Stimulated activated CD8-positive, alpha-beta memory T cell treated with anti-CD3 and anti-CD28 coated beads, Interleukin-15, amount 100 ng/mL, for 1 hour (primary cell): ENCODE measurements around the gene UNC5CL.
A peak's percentile ranks its signal among the peaks of the same experiment; 100 is the strongest.
"Not testable (repeated sequence)": the region's sequence is repeated elsewhere in the genome, so short reads cannot be mapped to it uniquely, and the experiment has no call there.

Experiments
- DNase-seq: peaks from one replicate; pipeline ENCODE4 v3.0.0-alpha.2; 2020; ENCODE audit warnings: low read depth

The UNC5CL gene

DNA sequence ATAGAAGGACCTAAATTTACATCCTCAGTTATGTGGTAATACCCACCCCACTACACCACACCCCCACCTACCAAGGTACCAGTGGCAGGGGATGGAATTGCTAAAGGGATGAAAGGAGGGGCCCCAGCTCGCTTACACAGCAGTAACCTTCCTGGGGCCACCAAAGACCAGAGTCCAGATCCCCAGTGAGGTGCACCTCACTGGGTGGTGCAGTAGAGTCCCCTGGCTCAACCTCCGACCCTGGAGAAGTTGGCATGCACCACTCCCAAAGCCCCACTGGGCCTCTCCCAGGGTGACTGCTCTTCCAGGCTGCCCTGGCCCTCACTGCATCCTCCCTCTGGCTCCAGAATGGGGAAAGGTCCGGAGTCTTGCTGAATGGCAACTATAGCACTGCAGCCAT lies 816 bp downstream of the UNC5CL start:
- no peak for DNase-seq

- DNase-seq = no peak
These were observed 1.7 kb downstream of the UNC5CL start for GRCh38 chr6:41037107-41037900.

DNA sequence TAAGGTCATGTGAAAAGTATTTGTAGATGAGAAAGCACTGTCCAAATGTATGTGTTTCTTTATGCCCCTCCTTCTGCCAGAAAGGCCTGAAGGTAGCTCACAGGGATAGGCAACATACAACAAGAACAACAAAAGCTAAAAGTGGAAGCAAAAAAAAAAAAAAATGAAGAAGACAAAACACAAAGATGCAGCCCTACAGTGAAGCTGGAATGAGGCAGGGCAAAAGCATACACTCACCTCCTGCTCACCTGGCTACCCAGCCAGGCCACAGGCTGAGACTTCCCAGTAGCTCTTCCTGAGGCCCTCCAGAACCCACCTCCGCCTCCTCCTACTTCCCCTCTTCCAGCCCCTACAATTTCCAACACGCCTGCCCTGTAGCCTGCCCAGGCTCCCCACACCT lies 2.4 kb downstream of the UNC5CL start:
- no peak for DNase-seq

DNA sequence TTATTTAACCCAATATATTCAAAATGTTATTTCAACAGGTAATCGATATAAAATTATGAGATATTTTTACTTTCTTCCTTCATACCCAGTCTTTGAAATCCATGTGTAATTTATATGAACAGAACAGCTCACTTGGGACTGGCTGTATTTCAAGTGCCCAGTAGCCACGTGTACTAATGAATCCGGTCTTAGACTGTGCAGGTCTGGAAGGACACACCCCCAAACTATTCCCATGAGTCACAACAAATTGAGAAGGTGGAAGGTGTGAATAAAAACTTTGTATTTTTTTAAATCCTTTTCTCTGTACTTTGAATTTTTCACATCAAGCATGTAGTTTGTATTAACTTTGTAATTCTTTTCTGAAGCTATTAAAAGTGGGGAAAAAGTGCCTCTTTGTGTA lies 2.8 kb downstream of the UNC5CL start:
- DNase-seq = no peak

- no peak for DNase-seq
These were observed 5.2 kb downstream of the UNC5CL start for GRCh38 chr6:41033776-41034175.

GRCh38 chr6:41032830-41033229 lies 6.2 kb downstream of the UNC5CL start:
- no peak for DNase-seq

- no peak for DNase-seq
These were observed 10.2 kb downstream of the UNC5CL start for GRCh38 chr6:41028561-41029412.

GRCh38 chr6:41027799-41028560 lies 11.0 kb downstream of the UNC5CL start:
- DNase-seq = peak; percentile 41

DNA sequence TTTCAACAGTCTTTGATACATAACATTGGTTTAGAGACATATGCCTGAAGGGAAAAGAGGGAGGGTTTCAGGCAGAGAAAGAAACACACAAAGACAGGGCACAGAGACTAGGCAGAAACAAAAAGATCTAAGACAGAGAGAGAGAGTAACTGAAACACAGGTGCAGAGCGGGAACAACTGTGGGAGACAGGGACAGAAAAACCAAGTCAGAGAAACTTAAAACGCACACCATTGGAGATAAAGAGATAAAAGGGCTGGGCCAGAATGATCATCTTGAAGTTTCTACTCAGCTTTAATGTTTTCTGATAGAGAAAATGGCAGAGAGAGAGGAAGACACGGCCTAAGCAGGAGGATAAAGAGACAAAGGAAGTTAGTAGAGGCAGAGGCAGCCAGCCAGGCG lies 11.8 kb downstream of the UNC5CL start:
- DNase-seq = no peak

DNA sequence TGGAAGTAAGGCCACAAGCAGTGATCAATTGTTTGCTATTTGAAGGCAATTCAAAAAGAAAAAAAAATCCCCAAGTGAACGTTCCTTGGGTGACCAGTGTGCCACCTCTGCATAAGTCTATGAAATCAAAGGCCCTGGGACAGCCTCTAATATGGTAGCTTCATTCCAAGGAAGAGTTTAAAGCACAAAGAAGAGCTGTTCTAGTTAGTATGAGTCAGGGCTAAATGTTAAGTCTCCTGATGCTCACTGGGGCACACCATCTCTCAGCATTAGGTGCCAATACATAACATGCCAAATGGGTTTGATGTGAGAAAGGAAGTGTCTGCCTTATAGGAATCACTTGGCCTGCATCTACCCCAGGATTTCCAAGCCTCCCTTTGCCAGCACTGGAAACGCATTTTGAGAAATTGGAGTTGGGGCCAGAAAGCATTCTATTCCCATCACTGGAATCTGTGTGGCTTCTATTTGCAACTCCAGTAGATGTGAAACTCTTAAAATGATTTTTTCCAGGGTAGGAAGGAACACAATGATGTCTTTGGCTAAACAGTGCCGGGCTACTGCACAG lies 13.0 kb downstream of the UNC5CL start:
- no peak for DNase-seq

GRCh38 chr6:41023114-41023513 lies 15.9 kb downstream of the UNC5CL start:
- DNase-seq = no peak

- DNase-seq = no peak
These were observed 16.7 kb downstream of the UNC5CL start for GRCh38 chr6:41022294-41022693.

GRCh38 chr6:41021832-41022231 lies 17.2 kb downstream of the UNC5CL start:
- DNase-seq = no peak

- no peak for DNase-seq
These were observed 21.4 kb downstream of the UNC5CL start for GRCh38 chr6:41017663-41018062.

GRCh38 chr6:41015860-41016259 lies 23.2 kb downstream of the UNC5CL start:
- not testable (repeated sequence) for DNase-seq

- DNase-seq = no peak
These were observed 24.2 kb downstream of the UNC5CL start for GRCh38 chr6:41014780-41015179.

DNA sequence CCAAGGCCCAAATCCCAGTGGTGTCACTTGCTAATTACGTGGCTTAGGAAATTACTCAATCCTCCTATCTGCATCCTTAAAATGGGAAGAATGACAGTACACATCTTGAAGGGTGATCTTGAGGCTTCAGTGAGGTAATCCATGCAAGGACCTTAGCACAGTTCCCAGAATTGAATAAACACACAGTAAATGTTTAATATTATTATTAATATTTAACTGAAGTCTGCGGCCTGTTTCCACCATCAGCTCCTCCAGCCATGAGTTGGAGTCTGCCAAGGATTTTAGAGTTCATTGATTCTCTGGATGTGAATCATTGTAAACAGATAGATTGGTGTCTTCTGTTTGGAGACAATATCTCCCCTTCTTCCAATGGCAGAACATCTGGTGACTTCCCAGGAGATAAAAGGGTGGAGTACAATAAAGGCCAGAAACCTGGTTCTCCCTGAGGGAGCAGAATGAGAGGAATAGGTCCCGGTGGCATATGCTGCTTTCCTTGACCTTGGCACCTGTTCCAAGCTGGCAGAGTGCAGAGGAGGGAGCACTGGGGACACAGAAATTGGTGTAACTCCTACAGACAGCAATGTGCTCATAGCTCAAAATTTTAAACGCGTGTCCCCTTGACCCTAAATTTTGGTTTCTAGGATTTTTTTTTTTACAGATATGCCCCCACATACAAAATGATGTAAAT lies 25.4 kb downstream of the UNC5CL start:
- DNase-seq = no peak

DNA sequence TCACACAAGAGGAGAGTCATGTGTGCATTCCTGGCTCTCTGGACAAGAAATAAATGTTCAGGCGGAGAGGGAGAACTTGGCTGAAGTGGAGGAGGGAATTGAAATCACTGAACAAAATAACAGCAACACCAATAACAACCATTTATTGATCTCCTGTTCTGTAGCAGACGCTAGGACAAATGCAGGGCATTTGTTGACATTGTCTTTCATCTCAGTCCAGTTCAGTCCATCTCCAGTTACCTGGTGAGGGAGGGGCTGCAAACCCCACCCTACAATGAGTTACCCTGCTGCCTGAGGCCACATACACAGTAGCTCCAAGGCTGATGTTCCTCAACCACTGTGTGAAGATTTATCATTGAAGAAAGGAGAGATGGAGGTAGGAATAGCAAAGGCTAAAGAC lies 27.3 kb downstream of the UNC5CL start:
- DNase-seq = no peak

GRCh38 chr6:41009669-41010068 lies 29.4 kb downstream of the UNC5CL start:
- no peak for DNase-seq

GRCh38 chr6:41008011-41008410 lies 31.0 kb downstream of the UNC5CL start:
- no peak for DNase-seq

DNA sequence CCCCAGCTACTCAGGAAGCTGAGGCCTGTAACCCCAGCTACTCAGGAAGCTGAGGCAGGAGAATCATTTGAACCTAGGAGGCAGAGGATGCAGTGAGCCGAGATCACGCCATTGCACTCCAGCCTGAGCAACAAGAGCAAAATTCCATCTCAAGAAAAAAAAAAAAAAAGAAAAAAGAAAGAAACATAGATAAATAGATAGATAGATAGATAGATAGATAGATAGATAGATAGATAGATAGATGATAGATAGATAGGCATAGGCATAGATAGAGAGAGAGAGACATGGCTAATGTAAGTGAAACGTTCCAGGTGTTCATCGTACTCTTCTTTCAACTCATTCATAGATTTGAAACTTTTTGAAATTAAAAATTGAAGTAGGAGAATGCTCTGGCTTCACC lies 32.0 kb downstream of the UNC5CL start:
- not testable (repeated sequence) for DNase-seq

DNA sequence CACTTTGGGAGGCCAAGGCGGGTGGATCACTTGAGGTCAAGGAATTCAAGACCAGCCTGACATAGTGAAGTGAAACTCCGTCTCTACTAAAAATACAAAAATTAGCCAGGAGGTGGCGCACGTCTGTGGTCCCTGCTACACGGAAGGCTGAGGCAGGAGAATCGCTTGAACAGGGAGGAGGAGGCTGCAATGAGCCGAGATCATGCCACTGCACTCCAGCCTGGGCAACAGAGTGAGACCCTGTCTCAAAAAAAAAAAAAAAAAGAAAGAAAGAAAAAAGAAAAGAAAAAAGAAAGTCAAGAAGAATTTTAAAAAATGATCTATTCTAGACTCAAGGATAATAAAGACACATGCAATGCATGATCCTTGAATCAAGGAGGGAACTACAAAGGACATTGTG lies 32.8 kb downstream of the UNC5CL start:
- peak; percentile 17 for DNase-seq
